HG02623 (cell line): ENCODE measurements around the gene NT5M.
"Not testable (repeated sequence)": the region's sequence is repeated elsewhere in the genome, so short reads cannot be mapped to it uniquely, and the experiment has no call there.

Experiments
- ATAC-seq: cut with Tn5 transposase; IDR thresholded peaks from one replicate; pipeline ENCODE4 v1.9.1; 2021; ENCODE audit warnings: moderate library complexity; ENCODE audit not compliant: unreplicated experiment

Gene NT5M

DNA sequence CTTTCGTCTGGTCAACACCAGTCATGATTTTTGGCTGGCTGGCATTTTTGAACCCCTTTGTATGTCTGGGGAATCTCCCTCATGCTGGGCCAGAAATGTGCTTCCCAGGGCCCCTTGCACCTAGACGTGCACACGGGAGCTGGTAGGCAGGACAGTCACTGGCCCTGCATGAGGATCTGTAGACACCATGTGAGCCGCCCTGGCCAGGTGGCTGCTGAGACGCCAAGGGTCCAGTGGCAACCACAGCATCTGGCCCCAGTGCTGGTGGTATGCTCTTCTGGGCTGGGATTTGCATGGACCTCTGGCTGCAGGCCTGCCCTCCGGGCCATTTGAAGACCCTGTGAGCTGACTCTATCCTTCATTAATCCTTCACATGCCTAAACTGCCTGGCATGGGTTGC is 67.5 kb downstream of the NT5M start:
- ATAC-seq = no peak

DNA sequence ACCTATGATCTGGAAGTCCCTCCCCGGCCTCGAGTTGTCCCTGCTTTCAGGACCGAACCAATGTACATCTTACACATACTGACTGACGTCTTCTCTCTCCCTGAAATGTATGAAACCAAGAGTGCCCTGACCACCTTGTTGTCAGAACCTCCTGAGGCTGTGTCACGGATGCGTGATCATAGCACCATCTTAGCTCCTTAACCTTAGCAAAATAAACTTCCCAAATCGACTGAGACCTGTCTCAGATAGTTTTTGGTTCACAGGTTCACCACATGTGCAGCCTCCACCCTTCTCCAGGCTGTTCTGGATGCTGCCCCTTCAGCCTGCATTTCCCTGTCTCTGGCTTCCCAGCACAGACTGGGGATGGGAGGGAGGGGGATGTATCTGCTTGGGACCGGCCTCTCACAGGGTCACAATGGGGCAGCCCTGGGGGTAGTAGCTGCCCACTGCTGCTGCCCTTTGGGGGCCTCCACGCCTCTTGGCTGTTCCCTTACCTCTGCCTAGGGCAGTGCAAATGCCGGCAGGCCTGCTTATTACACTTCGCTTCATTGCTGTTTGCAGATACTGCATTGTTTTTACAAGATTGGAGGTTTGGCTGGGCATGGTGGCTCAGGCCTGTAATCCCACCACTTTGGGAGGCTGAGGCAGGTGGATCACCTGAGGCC is 69.8 kb downstream of the NT5M start:
- ATAC-seq = no peak

DNA sequence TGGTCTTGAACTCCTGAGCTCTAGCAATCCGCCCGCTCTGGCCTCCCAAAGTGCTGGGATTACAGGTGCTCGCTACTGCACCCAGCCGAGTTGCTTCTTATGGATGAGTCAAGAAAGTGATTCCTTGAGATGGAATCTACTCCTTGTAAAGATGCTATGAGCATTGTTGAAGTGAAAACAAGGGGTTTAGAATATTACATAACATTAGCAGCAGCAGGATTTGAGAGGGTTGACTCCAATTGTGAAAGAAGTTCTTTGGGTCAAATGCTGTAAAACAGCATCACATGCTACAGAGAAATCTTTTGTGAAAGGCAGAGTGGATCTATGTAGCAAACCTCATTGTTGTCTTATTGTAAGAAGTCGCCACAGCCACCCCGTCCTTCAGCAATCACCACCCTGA is 72.7 kb downstream of the NT5M start:
- no peak for ATAC-seq

DNA sequence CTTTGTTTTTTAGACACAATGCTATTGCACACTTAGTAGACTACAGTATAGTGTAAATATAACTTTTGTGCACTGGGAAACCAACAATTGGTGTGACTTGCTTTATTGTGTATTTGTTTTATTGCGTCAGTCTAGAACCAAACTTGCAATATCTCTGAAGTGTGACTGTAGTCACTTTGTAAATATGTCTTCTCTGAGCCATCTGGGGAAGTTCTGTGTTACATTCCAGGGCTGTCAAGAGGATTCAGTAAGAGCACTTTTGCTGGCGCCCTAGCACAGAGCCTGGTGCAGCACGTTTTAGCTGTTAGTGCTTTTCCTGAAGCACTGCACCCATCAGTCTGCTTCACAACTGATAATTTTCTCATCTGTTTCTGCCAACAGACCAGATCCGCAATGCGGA is 73.2 kb downstream of the NT5M start:
- ATAC-seq = no peak

DNA sequence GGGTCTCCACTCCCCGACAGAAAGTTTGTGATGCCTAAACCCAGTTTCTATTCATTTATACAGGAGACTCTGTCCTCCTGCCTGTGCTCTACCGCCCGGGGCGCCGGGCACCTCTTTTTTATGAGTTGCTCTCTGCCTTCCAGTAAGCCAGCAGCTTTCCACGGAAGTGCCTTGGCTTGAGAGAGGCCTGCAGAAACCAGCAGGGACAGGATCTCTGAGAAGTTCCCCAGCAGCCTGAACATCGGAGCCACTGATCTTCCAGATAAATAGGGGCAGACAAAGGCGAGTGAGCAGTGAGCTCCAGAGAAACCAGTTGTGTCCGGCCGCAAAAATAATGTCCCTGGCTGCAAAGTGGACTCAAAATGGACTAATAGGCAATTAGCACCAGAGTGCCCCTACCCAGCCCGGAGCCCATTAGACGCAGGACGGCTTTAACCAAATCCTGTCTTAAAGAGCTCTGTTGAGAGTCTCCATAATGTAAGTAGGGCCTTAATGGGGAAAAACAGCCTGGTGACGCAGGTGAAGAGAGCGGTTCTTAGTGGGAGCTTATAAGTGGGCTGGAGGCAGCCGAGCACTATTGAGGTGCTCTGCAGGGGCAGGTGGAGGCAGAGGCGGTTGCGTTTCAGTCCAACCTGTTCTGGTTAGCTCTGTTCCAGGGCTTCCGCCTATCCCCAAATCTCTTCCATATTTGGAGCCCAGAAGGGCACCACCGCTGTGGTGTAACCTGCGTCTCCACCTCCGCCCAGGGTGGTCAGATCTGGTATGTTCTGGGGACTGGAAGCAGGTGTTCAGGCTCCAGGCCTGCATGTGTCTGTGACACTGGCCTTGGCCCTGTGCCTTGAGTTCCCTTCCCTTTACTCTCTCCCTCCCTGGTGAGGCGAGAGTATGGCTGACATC is 74.1 kb downstream of the NT5M start:
- no peak for ATAC-seq

DNA sequence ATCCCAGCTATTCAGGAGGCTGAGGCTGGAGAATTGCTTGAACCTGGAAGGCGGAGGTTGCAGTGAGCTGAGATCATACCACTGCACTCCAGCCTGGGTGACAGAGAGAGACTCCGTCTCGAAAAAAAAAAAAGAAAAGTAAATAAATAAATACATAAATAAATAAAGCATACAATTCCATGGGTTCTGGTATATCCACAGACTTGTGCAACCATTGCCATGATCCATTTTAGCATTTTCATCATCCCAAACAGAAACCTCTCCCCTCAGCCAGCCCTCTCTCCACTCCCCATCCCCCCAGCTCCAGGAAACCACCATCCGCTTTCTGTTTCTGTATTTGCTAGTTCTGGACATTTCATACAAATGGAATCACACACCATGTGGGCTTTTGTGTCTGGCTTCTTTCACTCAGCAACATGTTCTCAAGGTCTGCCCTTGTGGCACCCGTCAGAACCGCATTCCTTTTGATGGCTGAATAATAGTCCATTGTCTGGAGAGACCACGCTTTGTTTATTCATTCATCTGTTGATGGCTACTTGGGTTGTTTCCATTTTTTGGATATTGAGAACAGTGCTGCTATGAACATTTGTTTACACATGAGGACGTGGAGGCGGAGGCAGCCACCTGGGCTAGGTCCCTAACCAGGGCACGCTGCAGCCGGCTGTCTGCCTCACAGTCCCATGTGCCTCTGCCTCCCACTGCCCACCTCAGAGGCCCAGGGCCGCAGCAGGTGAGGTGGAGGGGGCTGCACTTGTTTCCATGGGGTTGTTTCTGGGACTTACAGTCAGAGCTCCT is 76.2 kb downstream of the NT5M start:
- no peak for ATAC-seq

DNA sequence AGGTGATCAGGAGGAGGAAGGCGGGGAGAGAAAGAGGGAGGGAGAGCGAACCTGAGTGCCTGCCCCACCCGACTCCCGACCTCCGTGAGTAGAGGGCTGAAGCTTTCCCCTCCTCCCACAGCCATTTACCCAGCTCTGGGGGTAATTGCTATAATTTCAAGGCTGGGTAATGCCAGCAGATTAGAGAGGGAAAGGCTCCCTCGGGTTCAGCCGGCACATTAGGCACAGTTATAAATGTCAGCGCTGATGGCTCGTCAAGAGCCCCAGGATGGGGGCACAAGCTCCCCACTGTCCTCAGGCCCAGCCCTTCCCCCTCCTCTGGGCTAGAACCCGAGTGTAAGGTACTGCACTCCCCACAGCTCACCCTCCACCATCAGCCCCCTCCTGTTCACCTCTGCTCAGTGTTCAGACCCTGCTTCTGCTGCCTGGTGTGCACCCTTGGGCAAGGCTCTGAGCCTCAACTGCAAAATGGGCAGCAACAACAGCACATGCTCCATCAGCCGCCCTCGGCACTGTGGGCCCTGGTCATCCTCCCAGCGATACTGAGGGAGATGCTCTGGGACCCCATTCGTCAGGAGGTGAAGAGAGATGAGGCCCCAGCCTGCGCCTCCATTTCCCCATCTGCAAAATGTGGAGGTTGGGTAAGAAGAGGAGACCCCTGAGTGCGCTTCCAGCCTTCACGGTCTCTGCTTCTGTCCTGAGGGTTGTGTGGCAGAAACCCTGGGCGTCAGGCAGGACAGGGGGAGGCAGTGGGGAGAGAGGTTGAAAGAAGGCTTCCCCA is 77.2 kb downstream of the NT5M start:
- no peak for ATAC-seq

DNA sequence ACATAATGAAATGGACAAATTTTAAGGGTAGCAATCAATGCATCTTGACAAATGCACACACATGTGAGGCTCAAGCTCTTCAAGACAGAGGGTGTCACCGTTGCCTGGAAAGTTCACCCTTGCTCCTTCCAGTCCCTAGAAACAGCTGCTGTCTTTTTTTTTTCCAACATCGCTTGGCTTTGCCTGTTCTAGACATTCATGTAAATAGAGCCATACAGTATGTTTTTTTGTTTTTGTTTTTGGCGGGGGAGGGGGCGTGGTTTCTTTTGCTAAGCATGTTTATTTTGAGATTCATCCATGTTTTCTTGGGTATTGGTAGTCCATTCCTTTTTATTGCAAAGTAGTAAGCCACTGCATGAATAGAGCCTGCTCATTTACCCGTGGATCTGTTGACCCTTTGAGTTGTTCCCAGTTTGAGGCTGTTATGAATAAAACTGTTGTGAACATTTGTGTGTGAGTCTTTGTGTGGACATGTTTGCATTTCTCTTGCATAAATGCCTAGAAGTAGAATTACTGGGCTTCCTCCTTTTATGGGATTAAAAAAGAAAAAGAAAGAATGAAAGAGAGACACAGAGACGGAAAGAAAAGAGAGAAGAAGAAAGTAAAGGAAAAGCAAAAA is 78.4 kb downstream of the NT5M start:
- no peak for ATAC-seq

DNA sequence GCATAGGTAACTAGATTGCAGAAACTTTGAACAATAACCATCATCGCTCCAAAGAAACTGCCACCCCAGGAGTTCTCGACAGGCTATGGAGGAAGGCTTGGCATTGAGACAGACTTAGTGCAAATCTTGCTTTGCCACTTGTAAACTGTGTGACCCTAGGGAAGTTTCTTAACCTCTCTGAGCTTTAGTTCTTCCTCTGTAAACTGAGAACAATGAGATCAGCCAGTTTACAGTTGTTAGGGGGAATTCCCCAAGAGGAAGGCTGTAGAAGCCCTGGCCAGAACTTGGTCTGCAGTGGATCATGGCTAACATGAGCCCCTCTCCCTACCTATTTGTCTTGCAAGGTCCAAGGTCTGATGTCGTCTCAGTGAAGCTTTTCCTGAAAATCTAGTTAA is 78.9 kb downstream of the NT5M start:
- no peak for ATAC-seq

DNA sequence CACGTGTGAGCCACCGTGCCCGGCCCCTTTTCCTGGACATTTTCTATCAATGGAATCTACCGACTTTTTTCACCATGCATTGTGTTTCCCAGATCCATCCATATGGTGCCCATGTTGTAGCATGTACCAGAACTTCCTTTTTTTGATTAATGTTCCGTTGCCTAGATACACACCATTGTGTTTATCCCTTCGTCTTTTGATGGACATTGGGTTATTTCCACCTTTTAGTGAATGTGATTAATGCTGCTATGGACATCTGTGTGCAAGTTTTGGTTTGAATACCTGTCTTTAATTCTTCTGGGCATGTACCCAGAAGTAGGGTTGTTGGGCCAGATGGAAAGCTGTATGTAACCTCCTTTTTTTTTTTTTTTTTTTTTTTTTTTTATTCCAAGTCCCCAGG is 79.8 kb downstream of the NT5M start:
- no peak for ATAC-seq

DNA sequence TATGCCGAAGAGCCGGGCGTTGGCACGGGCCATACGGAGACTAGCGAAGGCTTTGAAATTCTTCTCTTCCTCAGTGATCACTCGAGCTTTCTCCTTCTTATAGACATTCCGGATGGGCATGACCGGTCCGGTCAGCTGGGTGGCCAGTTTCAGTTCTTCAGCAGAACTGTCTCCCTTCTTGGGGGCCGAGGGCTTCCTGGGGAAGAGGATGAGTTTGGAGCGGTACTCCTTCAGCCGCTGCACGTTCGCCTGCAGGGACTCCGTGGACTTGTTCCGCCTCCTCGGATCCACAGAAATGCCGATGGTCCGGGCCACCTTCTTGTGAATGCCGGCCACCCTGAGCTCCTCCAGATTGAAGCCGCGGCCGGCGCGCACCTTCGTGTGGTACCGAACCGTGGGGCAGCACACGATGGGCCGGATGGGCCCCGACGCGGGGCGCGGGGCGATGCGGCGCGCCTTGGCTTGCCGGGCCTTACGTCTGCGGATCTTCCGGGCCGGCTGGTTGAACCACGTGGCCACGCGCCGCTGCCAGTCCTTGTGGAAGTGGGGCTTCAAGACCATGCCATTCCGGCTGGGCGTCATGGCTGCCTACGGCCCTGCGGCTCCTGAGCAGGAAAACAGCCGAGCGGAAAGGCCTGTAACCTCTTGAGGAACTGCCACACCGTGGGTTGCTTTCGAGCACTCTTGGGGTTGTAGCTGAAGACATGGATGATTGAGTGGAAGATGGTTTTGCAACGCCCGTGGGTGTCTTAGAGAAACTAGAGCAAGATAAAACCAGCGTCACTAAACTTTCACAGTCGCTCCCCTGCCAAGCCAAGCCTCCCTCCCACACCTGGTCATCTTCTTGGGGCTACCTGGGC is 80.5 kb downstream of the NT5M start:
- ATAC-seq = not testable (repeated sequence)

DNA sequence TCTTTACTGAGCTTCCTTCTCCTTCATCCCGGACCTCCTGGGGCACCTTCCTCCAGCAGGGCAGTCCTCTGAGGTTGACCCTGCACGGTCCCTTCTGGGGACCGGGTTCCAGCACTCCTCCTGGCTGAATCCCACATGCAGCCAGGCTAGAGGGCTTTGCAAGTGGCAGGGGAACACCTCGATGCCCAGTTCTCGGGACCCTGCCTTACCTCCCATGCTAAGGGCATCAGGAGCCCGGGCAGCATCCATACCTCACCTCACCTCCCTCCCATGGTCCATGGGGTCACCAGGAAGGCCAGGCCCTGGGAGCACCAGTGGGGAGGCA is 81.1 kb downstream of the NT5M start:
- ATAC-seq = no peak

DNA sequence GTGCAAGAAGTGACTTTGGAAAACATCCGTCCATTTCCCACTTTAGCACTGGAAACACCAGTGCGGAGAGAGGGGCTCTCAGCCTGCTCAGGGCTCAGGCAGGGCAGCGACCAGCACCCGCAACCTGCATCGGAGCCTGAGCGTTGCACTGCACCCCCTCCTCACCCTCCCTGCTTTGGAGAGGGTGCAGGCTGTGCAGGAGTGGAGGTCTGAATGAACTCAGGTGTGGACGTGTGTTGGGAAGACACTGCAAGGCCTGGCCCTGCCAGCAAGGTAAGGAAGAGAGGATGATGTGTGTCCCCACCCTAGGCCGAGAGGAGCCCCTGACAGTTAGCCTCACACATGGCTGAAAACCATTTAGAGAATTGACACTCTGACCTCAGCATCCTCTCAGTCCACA is 81.8 kb downstream of the NT5M start:
- ATAC-seq = no peak

DNA sequence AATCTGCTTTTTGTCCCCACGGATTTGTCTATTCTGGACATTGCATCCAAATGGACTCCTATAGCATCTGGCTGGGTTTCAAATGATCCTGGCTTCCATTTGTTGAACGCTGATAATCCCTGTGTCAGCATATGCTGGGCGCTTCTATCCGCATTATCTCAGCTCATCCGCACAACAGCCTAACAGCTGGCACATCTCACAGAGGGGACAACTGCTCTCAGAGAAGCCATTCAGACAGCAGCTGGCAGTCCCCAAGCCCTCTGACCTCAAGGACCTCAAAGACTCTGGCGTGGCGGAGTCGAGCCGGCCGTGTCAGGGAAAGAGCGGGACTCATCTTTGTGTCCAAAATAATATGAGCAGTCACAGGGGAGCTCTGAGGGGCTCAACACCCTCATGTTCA is 82.3 kb downstream of the NT5M start:
- no peak for ATAC-seq

DNA sequence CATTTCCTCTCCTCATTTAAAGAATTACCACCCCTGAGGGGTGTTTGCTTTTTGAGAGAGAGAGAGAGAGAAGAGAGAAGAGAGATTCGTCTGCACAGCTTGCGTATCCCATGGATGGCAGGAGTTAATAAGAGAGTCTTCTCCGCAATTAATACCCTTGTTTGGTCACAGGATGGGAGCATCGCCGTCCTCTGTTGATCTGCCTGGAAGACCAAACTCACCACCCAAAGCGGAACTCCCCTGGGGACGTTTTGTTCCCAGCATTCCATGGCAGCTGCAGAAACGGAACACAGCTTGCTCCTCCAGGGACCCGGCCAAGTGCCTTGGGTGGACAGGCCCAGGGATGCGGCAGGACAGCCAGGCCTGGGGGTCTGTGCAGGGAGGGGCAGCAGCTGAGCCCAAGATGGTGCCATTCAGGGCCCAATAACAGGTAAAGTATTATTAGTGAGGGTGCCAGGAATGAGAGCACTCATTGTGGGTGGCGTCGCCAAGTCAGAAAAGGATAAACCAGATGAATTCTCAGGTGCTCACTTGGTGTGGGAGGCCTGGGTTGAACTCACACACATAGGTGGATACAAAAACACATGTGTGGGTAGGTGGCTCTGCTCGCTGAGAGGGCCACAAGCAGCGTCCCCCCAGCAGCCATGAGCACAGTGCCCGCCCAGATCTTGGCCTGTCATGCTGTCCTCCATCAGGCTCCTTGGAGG is 83.1 kb downstream of the NT5M start:
- ATAC-seq = no peak

DNA sequence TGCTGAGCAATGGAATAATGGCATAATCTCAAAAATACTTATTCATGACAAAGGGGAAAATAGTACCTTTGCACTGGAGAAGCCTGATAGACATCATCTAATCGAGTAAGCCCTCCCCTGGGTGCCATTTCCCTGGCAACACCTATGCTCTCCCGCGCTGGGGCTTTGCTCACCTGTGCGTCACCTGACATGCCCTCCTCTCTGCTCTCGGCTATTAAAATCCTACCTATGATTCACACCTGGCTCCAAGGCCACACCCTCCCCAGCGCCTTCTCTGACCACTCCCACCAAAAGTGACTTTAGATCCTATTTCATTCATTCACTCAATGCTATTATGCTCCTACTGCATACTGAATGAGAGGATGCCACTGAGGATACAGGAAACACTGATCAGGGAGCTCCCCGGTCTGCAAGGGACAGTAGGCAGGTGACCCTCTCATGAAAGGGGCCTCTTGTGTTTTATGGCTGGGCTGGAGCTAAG is 83.9 kb downstream of the NT5M start:
- no peak for ATAC-seq

DNA sequence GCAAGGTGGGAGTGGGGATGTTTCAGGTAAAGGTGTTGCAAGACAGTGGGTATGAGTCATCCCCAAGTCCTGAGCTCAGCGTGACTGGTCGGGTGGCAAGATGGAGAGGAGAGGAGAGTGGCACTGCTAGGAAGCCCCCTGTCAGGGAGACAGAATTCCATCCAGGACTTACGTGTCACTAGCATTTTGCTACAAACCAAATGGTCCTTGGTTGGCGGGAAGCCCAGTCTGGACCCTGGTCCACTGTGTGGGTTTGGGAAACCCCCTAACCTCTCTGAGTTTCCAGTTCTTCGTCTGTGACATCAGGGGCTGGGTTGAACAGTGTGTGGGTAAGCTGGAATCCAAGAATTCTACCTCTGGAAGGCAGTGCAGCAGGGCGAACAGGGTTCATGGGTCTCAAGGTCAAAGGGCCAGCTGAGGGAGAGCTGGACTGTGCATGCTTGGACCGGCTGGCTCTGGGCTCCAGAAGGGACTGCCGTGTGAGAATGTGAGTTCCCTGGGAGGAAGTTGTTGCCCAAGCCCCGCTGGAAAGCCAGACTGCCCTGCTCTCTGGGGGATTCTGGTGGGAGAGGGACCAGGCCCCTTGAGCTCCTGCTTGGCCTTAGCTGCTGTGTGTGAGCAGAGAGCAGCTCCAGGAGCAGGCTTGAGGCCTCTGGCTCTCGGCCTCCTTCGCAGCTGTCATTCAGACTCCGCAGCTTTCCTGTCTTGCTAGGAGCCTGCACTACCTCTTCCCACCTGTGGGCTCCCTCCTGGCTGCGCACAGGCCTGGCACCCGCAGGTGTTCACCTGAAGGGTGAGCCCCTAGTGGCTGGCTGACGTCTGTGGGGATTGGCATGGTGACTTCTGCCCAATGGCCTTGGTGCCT is 84.6 kb downstream of the NT5M start:
- no peak for ATAC-seq
